ENCODE results near the gene JAML.
A peak's percentile ranks its signal among the peaks of the same experiment; 100 is the strongest.

The JAML gene

DNA sequence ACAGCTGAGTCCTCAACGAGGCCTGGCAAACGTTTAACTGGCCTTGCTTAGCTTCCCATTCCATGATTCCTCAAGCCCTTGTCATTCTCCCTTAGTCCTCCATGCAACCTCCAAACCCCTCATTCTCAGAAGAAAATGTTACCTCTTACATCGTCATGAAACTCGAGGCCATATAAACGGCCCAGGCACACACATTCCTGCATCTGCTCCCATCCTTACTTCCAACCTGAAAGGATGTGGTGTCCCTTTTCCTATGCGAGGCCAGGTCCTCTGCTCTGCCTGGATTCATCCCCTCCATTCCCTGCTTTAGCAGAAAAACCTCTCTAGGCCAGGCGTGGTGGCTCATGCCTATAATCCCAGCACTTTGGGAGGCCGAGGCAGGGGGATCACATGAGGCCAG is 18.4 kb upstream of the JAML start:
- H3K4me3 ChIP-seq: no peak overlapping the region
- peak overlapping the region in 9 of 21 experiments; percentile 34 to 95 (median 86) for H3K27ac ChIP-seq

DNA sequence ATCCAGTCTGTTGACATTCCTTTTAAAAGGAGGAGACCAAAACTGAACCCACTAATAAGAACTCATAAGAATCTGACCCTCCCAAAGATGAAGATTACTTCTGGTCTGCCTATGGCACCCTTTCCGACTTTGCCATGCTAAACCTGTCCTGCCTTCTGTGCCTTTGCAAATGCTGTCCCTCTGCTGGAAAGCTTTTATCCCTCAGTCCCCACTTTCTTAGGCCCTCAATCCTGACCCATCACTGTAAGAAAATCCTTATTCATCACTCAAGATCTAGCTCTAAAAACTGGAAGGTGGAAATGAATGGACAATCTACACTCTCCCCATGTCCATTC is 16.9 kb upstream of the JAML start:
- Histone ChIP-seq H3K4me3 (no peak overlapping the region), H3K27ac (peak overlapping the region in 20 of 21 experiments; percentile 10 to 95 (median 83))

DNA sequence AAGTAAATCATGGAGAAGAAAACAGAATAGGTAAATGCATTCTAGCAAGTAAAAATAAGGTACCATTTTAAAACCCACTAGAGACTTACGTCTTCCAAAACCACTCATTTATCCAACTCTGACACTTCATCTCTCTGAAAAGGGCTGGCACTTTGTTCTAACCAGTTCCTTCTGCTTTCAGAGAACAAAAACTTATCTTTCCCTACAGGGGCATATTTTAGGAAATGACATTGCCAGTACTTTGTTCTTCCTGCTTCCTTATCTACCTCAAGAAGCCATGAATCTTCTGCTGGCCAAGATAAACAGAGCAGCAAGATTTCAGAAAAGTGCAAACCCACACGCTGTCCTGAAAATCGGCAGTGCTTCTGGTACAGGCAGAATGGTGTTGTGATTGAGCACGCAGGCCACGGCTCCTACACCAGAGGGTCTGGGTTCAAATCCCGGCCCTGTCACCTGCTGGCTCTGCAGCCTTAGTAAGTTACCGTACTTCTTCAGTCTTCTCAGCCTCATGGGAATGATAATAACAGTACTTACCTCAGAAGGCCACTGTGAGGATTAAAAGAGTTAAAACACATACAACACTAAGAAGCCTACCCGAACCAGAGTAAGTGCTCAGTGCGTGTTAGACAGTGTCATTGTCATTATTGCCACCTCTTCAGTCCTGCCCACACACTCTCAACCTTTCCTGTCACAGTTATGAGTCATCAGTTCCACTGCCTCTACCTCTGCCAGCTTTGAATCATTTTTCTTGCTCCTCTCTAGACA is 16.4 kb upstream of the JAML start:
- peak overlapping the region in 3 of 7 experiments; percentile 5 to 11 (median 11) for H3K4me3 ChIP-seq
- H3K27ac ChIP-seq: peak overlapping the region in 20 of 21 experiments; percentile 6 to 95 (median 84)

DNA sequence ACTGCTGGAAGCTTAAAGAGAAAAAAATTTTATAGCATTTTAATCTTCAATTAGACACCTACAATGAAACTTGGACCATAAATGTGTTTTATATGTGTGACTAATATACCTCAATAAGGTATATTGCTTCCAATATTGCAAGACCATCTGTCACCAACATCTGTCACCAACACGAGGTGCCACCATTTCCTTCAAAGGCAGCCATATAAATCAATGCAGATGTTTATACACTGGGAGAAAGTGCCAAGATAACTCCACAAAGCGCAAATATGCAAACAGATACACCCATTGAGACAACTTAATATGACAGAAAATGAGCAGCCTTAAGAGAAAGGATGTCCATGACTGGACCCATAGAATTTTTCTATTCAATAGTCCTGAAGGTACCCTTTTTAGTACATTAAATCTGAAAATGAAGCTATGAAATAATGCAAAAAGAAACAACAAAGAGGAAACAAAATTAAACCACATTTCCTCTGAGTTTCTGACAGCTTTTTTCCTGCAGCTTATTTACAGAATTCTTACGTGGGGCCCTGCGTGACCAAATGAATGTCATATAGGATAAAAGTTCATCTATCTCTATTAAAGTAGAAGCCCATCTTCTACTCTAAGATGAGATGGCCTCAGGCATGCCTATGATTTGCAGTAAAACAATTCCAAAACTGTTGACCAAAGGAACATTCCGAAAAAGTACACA is 14.8 kb upstream of the JAML start:
- no peak overlapping the region for H3K4me3 ChIP-seq

DNA sequence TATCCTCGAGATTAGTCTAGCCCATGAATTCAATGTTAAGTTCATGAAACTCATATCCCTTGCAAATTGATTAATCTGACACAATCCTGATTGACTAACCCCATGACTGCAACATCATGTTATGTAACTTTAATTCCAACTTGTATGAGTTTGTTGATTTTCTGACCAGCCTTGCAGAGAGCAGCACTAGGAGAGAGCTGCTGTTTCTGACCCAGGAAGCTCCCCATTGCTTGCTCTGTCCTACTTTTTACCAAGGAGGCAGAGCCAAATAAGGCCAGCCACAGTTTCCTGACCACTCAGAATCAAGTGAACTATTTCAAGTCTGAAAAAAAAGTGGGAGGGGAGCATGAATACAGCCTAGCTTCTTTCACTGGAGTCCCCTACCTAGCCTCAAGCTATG is 14.1 kb upstream of the JAML start:
- peak overlapping the region in 14 of 21 experiments; percentile 4 to 95 (median 86) for H3K27ac ChIP-seq
- no peak overlapping the region for H3K4me3 ChIP-seq

More for the DNA sequence above, 14.8 kb upstream of the JAML start:
- peak overlapping the region in 18 of 21 experiments; percentile 4 to 95 (median 86) for H3K27ac ChIP-seq

DNA sequence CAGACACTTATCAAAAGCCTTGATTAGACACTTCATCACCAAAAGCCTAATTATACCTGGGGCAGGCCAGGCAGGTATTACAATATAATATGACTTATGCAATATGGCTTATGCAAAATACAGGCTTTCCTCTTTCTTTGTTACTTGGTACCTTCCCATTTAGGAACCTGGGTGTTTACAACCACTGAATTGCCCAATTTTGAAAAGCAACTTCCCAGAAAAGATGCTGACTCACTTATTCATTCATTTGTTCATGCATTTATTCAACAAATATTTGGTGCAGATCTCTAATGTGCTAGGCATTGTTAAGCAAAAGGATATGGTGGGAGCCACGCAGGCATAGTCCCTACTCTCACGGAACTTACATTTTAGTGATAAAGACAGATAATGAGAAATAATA is 13.6 kb upstream of the JAML start:
- H3K4me3 ChIP-seq: no peak overlapping the region

DNA sequence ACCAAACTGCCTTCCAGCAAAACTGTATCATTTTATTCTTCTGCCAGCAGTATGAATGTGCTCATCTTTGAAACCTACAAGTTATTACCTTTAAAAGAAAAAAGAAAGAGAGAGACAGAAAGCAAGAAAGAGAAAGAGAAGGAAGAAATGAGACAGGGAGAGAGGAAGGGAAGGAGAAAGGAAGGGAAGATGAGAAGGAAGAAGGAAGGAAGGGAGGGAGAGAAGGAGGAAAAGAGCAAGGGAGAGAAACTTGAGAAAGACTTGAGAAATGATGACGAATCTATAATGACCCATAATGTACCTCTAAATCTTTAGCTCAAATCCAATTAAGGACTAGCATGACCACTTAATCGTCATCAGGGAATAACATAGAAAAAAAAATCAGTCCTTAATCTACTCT is 11.4 kb upstream of the JAML start:
- H3K27ac ChIP-seq: no peak overlapping the region

More for the DNA sequence above, 13.6 kb upstream of the JAML start:
- peak overlapping the region in 11 of 21 experiments; percentile 4 to 95 (median 85) for H3K27ac ChIP-seq

DNA sequence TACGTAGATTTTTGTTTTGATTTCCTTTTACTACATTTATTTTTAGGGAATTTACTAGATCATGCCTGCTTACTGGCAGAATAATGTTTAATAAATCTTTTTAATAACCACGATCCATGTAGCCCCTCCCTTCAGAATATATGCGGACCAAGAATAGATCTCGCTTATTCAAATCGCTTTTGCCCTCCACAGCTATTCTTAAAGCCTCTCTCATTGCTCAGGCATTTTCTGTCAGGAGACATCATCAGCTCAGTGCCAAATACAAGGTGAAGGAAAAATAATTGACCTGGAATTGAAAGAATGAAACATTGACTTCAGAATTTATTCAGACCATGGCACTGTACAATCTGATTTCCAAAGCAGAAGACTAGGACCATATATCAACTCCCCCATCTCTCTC is 10.0 kb upstream of the JAML start:
- peak overlapping the region in 1 of 21 experiments; percentile 33 for H3K27ac ChIP-seq
- no peak overlapping the region for H3K4me3 ChIP-seq

More for the DNA sequence above, 11.4 kb upstream of the JAML start:
- H3K4me3 ChIP-seq: no peak overlapping the region

DNA sequence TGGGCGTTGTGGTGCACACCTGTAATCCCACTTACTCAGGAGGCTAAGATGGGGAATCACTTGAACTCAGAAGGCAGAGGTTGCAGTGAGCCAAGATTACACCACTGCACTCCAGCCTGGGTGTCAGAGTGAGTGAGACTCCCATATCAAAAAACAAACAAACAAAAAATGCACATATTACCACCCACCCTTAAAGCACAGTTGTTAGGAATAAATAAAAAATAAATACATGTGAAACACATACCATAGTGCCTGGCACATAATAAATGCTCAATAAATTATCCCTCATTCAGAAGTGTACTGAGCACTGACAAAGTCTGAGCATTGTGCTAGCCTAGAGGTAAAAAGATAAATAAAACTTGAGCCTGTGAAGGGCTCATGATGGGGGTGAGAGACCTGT is 9.0 kb upstream of the JAML start:
- Histone ChIP-seq H3K27ac (peak overlapping the region in 3 of 21 experiments; percentile 17 to 40 (median 33)), H3K4me3 (no peak overlapping the region)

DNA sequence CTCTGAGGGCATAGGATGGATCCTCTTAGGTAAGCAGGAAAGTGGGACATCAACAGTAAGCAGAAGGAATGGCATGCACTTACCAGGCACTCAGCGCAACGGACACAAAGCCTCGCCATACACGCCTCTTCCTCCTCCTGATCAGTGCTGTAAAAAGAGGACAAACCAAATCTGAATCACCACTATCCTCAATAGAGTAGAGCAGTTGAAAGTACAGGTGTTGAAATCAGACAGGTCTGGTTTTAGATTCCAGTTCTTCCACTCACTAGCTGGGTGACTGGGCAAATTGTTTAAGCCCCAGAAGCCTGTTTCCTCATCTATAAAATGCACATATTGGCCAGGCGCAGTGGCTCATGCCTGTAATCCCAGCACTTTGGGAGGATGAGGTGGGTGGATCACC is 8.6 kb upstream of the JAML start:
- Histone ChIP-seq H3K27ac (peak overlapping the region in 4 of 21 experiments; percentile 9 to 58 (median 37)), H3K4me3 (no peak overlapping the region)

DNA sequence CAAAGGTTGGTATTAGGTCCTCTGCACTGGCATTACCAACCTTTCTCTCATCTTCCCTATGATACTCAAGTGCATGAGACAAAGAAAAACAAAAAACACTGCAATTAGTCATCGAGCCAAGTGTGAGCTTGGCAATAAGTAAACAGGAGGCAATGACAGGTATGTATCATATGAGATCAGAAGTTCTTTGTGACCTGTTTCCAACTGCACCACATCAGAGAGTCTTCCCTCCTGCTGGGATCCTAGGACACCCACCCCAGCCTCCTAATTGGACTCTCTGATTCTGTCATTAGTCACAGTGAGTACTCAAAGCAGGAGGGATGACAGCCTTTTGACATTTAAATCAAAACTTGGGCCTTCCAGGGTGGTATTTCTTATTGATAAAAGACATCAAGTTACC is 7.8 kb upstream of the JAML start:
- peak overlapping the region in 6 of 21 experiments; percentile 5 to 58 (median 28) for H3K27ac ChIP-seq
- H3K4me3 ChIP-seq: no peak overlapping the region

DNA sequence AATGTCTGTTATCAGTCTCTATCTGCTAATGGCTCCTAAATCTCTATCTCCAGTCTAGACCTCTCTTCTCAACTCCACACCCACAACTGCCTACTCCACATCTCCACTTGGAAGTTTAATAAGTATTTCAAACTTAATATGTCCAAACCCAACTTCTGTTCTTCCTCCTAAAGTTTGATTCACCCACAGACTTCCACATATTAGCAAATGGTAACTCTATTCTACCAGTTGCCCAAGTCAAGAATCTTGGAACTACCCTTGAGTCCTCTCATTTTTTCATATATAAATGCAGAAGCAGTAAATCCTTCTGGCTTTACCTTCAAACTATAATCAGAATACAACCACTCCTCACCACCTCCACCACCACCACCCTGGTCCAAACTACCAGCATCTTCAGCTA is 6.7 kb upstream of the JAML start:
- H3K27ac ChIP-seq: peak overlapping the region in 2 of 21 experiments; percentile 2 to 90
- no peak overlapping the region for H3K4me3 ChIP-seq

DNA sequence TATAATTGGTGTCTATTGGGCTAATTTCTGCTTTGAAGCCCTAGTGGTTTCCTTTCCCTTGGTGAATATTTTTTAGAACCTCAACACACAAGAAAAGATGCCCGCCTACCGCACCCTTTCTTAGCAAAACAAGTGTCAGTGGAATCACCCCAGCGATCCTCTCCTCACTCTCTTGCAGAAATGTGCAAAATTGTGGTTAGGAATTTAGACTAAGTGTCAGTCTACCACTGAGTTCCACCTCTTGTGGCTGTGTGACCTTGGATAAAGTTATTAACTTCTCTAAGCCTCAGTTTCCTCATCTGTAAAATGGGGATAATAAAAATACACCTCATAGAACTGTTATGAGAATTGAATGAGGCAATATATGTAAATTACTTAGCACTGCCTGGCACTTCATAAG is 5.3 kb upstream of the JAML start:
- peak overlapping the region in 9 of 21 experiments; percentile 60 to 90 (median 71) for H3K27ac ChIP-seq
- no peak overlapping the region for H3K4me3 ChIP-seq

DNA sequence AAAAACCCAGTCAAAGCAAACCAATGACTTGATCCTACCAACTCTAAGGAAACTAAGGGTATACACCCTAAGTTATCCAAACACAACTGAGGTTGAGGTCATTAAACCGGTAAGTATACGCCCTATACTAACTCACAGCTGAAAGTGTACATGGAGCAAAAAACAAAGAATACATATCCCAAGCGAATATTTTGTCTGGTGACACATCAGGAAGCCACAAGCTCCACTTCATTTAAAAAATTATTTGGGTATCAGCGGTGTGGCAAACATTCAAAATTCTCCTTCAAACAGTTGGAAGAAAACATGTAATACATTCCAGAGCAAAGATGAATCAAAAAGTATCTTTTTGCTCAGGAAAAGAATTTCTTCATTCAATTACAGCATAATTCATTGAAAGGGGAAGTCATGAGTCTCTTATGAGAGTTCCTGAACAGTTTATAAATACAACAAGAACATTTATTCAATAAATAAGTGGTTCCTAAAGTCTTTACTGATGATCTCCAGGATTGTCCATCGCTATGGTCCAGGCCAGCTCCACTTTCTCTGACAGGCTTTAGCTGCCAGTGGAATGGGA is 4.5 kb upstream of the JAML start:
- H3K4me3 ChIP-seq: no peak overlapping the region
- H3K27ac ChIP-seq: peak overlapping the region in 12 of 21 experiments; percentile 29 to 90 (median 64)

DNA sequence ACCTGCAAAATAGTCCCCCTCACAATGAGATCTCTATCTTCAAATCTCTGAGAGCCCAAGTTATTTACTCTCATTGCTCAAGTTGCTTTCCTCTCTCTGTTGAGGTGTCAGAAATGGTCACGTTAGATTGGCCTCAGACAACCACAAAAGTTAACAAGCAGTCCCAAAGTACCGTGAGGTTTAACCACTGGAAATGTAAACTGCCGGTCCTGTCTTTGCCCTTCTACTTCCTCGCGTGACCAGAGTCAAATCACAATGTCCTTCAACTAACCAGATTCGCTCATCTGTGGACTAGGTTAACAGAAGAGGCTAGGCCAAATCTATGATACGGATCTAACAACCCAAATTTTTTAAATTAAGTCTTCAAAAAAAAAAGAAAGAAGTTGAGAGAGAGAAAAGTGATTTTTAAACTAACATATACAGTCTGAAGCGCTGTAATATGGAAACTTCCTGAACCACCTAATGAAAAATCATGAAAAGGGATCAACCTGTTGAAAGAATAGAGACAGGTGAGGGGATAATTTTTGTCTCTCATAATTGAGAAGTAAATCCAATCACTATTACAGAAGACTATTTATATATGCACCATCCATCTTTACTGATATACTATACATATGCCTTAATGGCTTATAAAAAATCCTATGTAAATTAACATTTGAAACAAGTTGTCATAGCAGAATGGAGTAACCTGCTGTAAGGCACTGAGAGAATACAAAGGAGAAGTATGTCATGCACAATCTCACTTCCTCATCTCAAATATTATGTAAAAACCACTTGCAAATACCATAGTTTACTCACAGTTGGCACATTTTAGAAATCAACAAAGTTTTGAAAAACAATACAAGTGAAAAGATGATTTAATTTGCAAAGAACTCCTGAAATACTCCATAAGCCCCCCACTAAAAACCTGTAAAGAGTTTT is 3.3 kb upstream of the JAML start:
- peak overlapping the region in 14 of 21 experiments; percentile 27 to 90 (median 62) for H3K27ac ChIP-seq

DNA sequence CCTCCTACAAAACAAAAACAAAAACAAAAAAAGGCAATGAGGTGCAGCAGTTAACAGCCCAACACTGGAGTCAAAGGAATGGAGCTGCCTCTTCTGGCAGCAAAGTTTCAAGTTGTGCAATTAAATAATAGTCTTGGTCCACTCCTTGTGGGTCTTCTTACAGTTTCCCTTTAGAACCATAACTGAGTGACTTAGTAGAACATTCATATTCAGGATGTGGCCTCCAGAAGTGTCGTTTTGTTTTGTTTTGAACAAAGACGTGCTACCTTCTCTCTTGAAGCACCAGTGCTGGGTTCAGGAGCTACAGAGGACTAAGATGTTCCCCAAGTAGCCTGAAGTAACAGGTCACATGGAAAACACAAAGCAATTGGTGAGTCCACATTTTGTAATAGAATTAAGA is 2.0 kb upstream of the JAML start:
- peak overlapping the region in 9 of 21 experiments; percentile 50 to 90 (median 61) for H3K27ac ChIP-seq
- no peak overlapping the region for H3K4me3 ChIP-seq

More for the DNA sequence above, 3.3 kb upstream of the JAML start:
- H3K4me3 ChIP-seq: no peak overlapping the region

DNA sequence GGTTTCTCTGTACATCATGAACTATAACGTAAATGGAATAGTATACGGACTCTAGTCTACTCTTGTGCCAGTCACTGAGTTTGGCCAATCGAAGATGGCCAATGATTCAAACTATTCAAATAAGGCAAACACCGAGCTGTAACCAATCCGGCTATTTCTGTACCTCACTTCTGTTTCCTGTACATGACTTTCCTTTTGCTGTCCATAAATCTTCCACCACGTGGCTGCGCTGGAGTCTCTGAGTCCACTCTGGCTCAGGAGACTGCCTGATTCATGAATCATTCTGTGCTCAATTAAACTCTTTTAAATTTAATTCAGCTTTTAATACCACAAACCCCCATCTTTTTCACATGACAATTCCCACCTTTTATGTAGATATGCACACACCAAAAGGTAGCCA is 1.5 kb upstream of the JAML start:
- Histone ChIP-seq H3K4me3 (no peak overlapping the region), H3K27ac (peak overlapping the region in 7 of 21 experiments; percentile 50 to 90 (median 75))

DNA sequence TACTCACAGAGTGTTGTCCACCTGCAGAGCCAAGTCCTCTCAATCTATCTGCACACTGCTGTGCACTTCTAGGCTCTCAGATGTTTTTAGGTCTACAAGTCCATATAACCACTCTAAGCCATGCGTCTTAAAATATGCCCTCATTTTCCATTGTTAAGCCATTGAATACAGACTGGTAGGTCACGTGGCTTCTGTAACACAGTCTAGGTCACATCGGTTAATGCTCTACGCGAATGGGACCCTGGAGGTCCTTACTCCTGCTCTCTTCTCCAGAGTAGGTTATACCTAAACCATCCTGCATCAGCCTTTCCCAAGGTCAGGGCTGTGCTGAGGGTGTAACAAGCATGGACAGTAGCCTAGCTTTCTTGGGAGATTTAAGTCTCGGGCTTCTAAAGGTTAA is 819 bp downstream of the JAML start:
- peak overlapping the region in 18 of 21 experiments; percentile 3 to 90 (median 56) for H3K27ac ChIP-seq
- peak overlapping the region in 6 of 7 experiments; percentile 15 to 33 (median 24) for H3K4me3 ChIP-seq

DNA sequence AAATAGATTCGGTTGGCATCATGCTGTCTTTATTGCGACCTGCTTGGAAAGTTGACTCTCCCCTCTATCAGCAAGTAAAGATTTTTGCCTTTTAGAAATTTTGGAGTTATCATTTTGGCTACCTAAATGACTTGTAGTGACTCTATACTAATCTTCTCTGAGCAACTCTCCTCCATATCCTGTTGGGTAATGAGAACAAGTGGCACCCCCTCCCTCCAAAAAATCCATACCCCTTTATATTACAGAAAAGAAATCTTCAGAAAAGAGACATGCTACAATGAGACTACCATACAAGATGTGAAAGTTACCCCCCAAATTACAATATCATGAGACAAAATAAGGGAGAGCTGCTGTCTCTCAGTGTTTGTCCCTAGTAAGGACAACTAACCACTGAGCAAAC is 1.2 kb downstream of the JAML start:
- Histone ChIP-seq H3K4me3 (peak overlapping the region in 6 of 7 experiments; percentile 15 to 33 (median 24)), H3K27ac (peak overlapping the region in 17 of 21 experiments; percentile 3 to 90 (median 58))

All from skin epidermis (tissue), 12 donors.